PC-9 (cell line): Measurements from ENCODE around the gene FIG4. TPM values are rescaled to one million over a fixed set of nuclear protein-coding genes. Genes with fewer than 3 reads are reported as not detected.
"Not testable (repeated sequence)": the region's sequence is repeated elsewhere in the genome, so short reads cannot be mapped to it uniquely, and the experiment has no call there.

ENCODE experiments used
- BruUV-seq: library from RNA; stranded (reverse); fragments of 400-500 nt; replicated peaks from 2 replicates; lab custom pipeline; 2021; lab: Mats Ljungman, UMichigan
- CTCF ChIA-PET: fragments of 300-600 bp; sonication (Branson Sonifier 250); formaldehyde crosslinking; loops from one replicate; lab custom pipeline; 2022; ENCODE audit warnings: antibody characterized with exemption; lab: Charles Lee
- POLR2A ChIA-PET: fragments of 300-600 bp; sonication (Branson Sonifier 250); formaldehyde crosslinking; loops from one replicate; lab custom pipeline; 2022; ENCODE audit warnings: antibody characterized with exemption; ENCODE audit not compliant: unreplicated experiment; lab: Charles Lee
- DNase-seq, 2 experiments: peaks; one replicate each; pipeline versions ENCODE4 v3.0.0 to v3.0.0-alpha.2; 2015 to 2022; ENCODE audit warnings: mixed read lengths in 1 of 2
- H2AFZ ChIP-seq: fragments of 200-600 bp; sonication (generic); 2 replicates; pipeline ENCODE4 v1.8.1; 2017; ENCODE audit warnings: antibody characterized with exemption
- H3F3A ChIP-seq: fragments of 200-600 bp; sonication (generic); 2 replicates; pipeline ENCODE4 v1.8.1; 2017; ENCODE audit warnings: antibody characterized with exemption, mild to moderate bottlenecking, low read depth; ENCODE audit not compliant: insufficient read depth
- H3K27ac ChIP-seq: fragments of 200-600 bp; sonication (generic); 2 replicates; pipeline ENCODE4 v1.6.1; 2016; ENCODE audit warnings: mixed run types
- H3K27me3 ChIP-seq: fragments of 200-600 bp; sonication (generic); 2 replicates; pipeline ENCODE4 v1.6.1; 2016; ENCODE audit warnings: low read depth, mixed run types; ENCODE audit not compliant: insufficient read depth
- H3K36me3 ChIP-seq: fragments of 200-600 bp; sonication (generic); 2 replicates; pipeline ENCODE4 v1.6.1; 2016; ENCODE audit warnings: low read depth, mixed run types
- H3K4me1 ChIP-seq: fragments of 200-600 bp; sonication (generic); replicated peaks from 2 replicates; pipeline ENCODE4 v1.6.1; 2016; ENCODE audit warnings: mixed run types; ENCODE audit not compliant: insufficient read depth
- H3K4me2 ChIP-seq: fragments of 200-600 bp; sonication (generic); 2 replicates; pipeline ENCODE4 v1.6.1; 2017; ENCODE audit warnings: mixed run types
- H3K4me3 ChIP-seq: fragments of 200-600 bp; sonication (generic); 2 replicates; pipeline ENCODE4 v1.6.1; 2016; ENCODE audit warnings: mixed run types
- H3K79me2 ChIP-seq: fragments of 200-600 bp; sonication (generic); 2 replicates; pipeline ENCODE4 v1.6.1; 2017; ENCODE audit warnings: low read depth, mixed run types
- H3K9me2 ChIP-seq: fragments of 200-600 bp; sonication (generic); 2 replicates; pipeline ENCODE4 v1.8.1; 2017; ENCODE audit warnings: mild to moderate bottlenecking; ENCODE audit not compliant: insufficient read depth
- H3K9me3 ChIP-seq: fragments of 200-600 bp; sonication (generic); 2 replicates; pipeline ENCODE4 v1.8.1; 2016; ENCODE audit warnings: low read depth; ENCODE audit not compliant: insufficient read depth
- H4K20me1 ChIP-seq: fragments of 200-600 bp; sonication (generic); 2 replicates; pipeline ENCODE4 v1.8.1; 2017; ENCODE audit not compliant: insufficient read depth
- EZH2 ChIP-seq: fragments of 200-600 bp; sonication (generic); IDR thresholded peaks from 2 replicates; pipeline ENCODE4 v1.8.0; 2017; ENCODE audit warnings: antibody characterized with exemption, low read depth
- intact Hi-C: fragments of 100-400 bp; cut with micrococcal nuclease; formaldehyde crosslinking; loops from one replicate; pipeline ENCODE4 v1.10.0; 2022; ENCODE audit not compliant: unreplicated experiment
- total RNA-seq: library from RNA; stranded (reverse); gene quantifications from 2 replicates; pipeline ENCODE4 v1.2.3, GENCODE V29; 2021
- TF ChIP-seq, protein P1 (sequence below): fragments of 200-600 bp; sonication (generic); conservative IDR thresholded peaks from 2 replicates; pipeline ENCODE4 v1.6.1; 2017; ENCODE audit warnings: mixed run types, antibody characterized with exemption, mild to moderate bottlenecking, moderate library complexity

The FIG4 gene
- total RNA-seq, 1 experiment from 2014 or later, result 16.5 TPM

DNA sequence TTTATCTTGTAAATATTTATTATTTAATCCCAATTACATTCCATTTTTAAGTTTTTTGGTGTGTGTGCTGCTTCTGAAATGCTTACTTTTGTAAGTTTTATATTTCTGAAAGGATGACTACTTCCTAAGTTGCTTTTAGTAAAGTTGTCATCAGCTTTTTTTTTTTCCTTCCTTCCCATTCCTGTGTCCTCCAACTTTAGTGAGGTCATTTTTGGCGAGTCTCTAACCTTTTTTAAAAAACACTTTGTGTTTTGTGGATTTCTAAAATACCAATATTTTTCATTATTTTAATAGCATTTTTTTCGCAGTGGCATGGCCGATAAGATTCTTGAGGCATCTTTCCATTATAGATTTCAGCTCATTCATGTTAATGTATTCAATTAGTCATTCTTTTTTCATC is 30.9 kb downstream of the FIG4 start:
- H3K4me2 ChIP-seq, result no peak overlapping the region
- POLR2A ChIA-PET, result no interaction called here
- H3K36me3 ChIP-seq, result 0 out of 2 replicates have a peak, but pooled peaks cover 6% of the 10 kb centered on the region
- no TSS peak for BruUV-seq
- no peak overlapping the region for H3K4me3 ChIP-seq
- H3K4me1 ChIP-seq, result no peaks in the 10 kb centered on the region
- no peak overlapping the region for H3K27ac ChIP-seq
- no peak overlapping the region for H2AFZ ChIP-seq
- no peaks in the 10 kb centered on the region for H3K27me3 ChIP-seq
- no peak for TF ChIP-seq EZH2
- TF ChIP-seq, protein P1, sequence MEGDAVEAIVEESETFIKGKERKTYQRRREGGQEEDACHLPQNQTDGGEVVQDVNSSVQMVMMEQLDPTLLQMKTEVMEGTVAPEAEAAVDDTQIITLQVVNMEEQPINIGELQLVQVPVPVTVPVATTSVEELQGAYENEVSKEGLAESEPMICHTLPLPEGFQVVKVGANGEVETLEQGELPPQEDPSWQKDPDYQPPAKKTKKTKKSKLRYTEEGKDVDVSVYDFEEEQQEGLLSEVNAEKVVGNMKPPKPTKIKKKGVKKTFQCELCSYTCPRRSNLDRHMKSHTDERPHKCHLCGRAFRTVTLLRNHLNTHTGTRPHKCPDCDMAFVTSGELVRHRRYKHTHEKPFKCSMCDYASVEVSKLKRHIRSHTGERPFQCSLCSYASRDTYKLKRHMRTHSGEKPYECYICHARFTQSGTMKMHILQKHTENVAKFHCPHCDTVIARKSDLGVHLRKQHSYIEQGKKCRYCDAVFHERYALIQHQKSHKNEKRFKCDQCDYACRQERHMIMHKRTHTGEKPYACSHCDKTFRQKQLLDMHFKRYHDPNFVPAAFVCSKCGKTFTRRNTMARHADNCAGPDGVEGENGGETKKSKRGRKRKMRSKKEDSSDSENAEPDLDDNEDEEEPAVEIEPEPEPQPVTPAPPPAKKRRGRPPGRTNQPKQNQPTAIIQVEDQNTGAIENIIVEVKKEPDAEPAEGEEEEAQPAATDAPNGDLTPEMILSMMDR, result no peak
- no peak for DNase-seq
- H3K79me2 ChIP-seq, result no peaks in the 10 kb centered on the region
- H3F3A ChIP-seq, result no peaks in the 10 kb centered on the region; the same call in 1 of the 2 replicates
- CTCF ChIA-PET, result interaction anchor here (0.6 kb wide), 1 partner anchor 201 kb away, joined by 3 read pairs; no protein-coding TSS in a partner anchor
- no peaks in the 10 kb centered on the region for H3K9me3 ChIP-seq
- H3K9me2 ChIP-seq, result no peaks in the 10 kb centered on the region
- H4K20me1 ChIP-seq, result no peaks in the 10 kb centered on the region
- intact Hi-C loops, result no loop called here

- Histone ChIP-seq H3F3A (no peaks in the 10 kb centered on the region; the same call in 1 of the 2 replicates), H3K9me3 (no peaks in the 10 kb centered on the region), H3K79me2 (no peaks in the 10 kb centered on the region), H2AFZ (no peak overlapping the region), H3K4me1 (no peaks in the 10 kb centered on the region), H3K36me3 (no peaks in the 10 kb centered on the region), H3K4me3 (no peak overlapping the region), H3K9me2 (no peaks in the 10 kb centered on the region), H3K4me2 (no peak overlapping the region), H3K27ac (no peak overlapping the region), H3K27me3 (no peaks in the 10 kb centered on the region), H4K20me1 (no peaks in the 10 kb centered on the region)
- no TSS peak for BruUV-seq
- no peak for DNase-seq
- intact Hi-C loops, result no loop called here
- TF ChIP-seq, protein P1, result no peak
- TF ChIP-seq EZH2, result no peak
- CTCF ChIA-PET, result no interaction called here
- POLR2A ChIA-PET, result no interaction called here
These were observed 31.6 kb downstream of the FIG4 start for GRCh38 chr6:109722564-109723254.

GRCh38 chr6:109725250-109725649 is 34.2 kb downstream of the FIG4 start:
- BruUV-seq, H3K4me2 ChIP-seq, CTCF ChIA-PET, DNase-seq, H3F3A ChIP-seq, H3K4me3 ChIP-seq, H3K27ac ChIP-seq, H3K36me3 ChIP-seq, POLR2A ChIA-PET, H4K20me1 ChIP-seq, H3K79me2 ChIP-seq, H3K27me3 ChIP-seq, H3K9me2 ChIP-seq, H3K4me1 ChIP-seq, intact Hi-C loops, H2AFZ ChIP-seq, H3K9me3 ChIP-seq: not testable (repeated sequence)
